IPS DF 19.7 (cell line): ENCODE data around the gene DOCK3.
A peak's percentile ranks its signal among the peaks of the same experiment; 100 is the strongest.
"Not testable (repeated sequence)": the region's sequence is repeated elsewhere in the genome, so short reads cannot be mapped to it uniquely, and the experiment has no call there.

Source experiments
- DNase-seq: peaks from one replicate; pipeline ENCODE4 v3.0.0-alpha.2; 2013; ENCODE audit warnings: low read depth, low spot score

DOCK3 gene

GRCh38 chr3:50883755-50884154, 209.0 kb downstream of the DOCK3 start:
- DNase-seq, result no peak

GRCh38 chr3:50885070-50885850, 210.5 kb downstream of the DOCK3 start:
- DNase-seq, result no peak

GRCh38 chr3:50890688-50891344, 216.1 kb downstream of the DOCK3 start:
- DNase-seq, result no peak

- not testable (repeated sequence) for DNase-seq
Measured at GRCh38 chr3:50901097-50901496, 226.4 kb downstream of the DOCK3 start.

GRCh38 chr3:50912746-50913145, 238.0 kb downstream of the DOCK3 start:
- no peak for DNase-seq

- no peak for DNase-seq
Measured at GRCh38 chr3:50913260-50913659, 238.5 kb downstream of the DOCK3 start.

GRCh38 chr3:50922071-50922470, 247.3 kb downstream of the DOCK3 start:
- DNase-seq, result not testable (repeated sequence)

- no peak for DNase-seq
Measured at GRCh38 chr3:50923955-50924354, 249.2 kb downstream of the DOCK3 start.

GRCh38 chr3:50924638-50925037, 249.9 kb downstream of the DOCK3 start:
- peak; percentile 42 for DNase-seq

- DNase-seq, result peak; percentile 33
Measured at GRCh38 chr3:50926868-50927267, 252.1 kb downstream of the DOCK3 start.

GRCh38 chr3:50930371-50931208, 255.9 kb downstream of the DOCK3 start:
- DNase-seq, result no peak

- not testable (repeated sequence) for DNase-seq
Measured at GRCh38 chr3:50932918-50933317, 258.2 kb downstream of the DOCK3 start.

GRCh38 chr3:50936389-50936788, 261.7 kb downstream of the DOCK3 start:
- no peak for DNase-seq

- no peak for DNase-seq
Measured at GRCh38 chr3:50947419-50947818, 272.7 kb downstream of the DOCK3 start.

GRCh38 chr3:50950591-50950990, 275.9 kb downstream of the DOCK3 start:
- DNase-seq, result no peak

GRCh38 chr3:50953825-50954414, 279.2 kb downstream of the DOCK3 start:
- no peak for DNase-seq

GRCh38 chr3:50961386-50961785, 286.7 kb downstream of the DOCK3 start:
- DNase-seq, result no peak

GRCh38 chr3:50971487-50971924, 296.8 kb downstream of the DOCK3 start:
- peak; percentile 52 for DNase-seq

GRCh38 chr3:50972029-50972428, 297.3 kb downstream of the DOCK3 start:
- DNase-seq, result no peak

GRCh38 chr3:50978586-50978985, 303.9 kb downstream of the DOCK3 start:
- not testable (repeated sequence) for DNase-seq

- peak; percentile 61 for DNase-seq
Measured at GRCh38 chr3:50978991-50979667, 304.4 kb downstream of the DOCK3 start.
